Epidermal melanocyte (primary cell): Measurements from ENCODE around the gene ZNF48.

Experiments
- DNase-seq: peaks from one replicate; pipeline ENCODE4 v3.0.0; 2011; ENCODE audit warnings: low spot score; ENCODE audit not compliant: insufficient read length

Gene ZNF48

GRCh38 chr16:30358577-30358936 lies 36.7 kb upstream of the ZNF48 start:
- DNase-seq, result no peak

- DNase-seq, result no peak
These were observed 36.0 kb upstream of the ZNF48 start for GRCh38 chr16:30358990-30359870.

DNA sequence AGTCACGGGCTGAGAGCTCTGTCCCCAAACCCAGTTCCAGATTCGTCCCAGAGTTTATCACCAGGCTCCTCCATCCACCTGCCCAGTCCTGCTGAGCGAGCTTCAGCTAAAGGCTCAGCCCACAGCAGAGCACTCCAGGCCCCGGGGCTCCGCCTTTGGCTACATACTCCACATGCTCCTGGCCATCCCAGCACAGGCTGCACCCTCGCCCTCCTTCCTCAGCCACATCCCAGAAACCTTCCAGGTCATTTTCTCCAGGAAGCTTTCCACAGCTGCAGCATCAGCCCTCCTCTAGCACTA lies 35.4 kb upstream of the ZNF48 start:
- DNase-seq, result no peak

DNA sequence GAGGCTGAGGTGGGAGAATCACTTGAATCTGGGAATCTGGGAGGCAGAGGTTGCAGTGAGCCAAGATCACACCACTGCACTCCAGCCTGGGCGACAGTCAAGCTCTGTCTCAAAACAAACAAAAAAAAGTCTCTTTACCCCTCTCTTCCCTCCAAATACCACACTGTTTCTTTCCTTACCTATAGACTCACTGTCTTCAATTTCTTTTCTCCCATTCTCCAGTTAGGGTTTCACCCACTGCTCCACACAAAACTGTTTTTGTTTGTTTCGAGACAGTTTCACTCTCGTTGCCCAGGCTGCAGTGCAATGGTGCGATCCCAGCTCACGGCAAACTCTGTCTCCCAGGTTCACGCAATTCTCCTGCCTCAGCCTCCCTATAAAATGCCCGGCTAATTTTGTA lies 34.0 kb upstream of the ZNF48 start:
- no peak for DNase-seq

DNA sequence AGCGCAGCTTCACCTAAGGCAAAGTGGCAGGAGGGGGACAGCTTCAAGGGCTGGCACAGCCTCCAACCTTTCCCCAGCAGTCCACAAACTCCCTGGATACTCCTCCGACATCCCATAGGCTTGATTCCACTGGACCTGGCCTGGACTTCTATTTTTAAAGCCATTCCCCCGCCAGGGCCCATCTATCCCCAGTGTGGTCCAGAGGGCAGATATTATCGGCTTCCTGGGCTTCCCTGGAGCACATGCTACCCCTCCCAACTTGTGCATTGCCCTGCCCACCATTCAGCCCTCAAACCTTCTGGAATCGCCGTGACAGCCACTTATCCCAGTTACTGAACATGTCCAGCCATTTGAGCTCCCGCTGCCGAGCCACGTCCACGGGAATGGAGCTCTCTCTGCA lies 30.0 kb upstream of the ZNF48 start:
- no peak for DNase-seq

GRCh38 chr16:30366511-30366910 lies 28.7 kb upstream of the ZNF48 start:
- DNase-seq, result no peak

- no peak for DNase-seq
These were observed 27.7 kb upstream of the ZNF48 start for GRCh38 chr16:30367349-30368009.

- DNase-seq, result no peak
These were observed 27.0 kb upstream of the ZNF48 start for GRCh38 chr16:30368122-30368791.

GRCh38 chr16:30368792-30369090 lies 26.5 kb upstream of the ZNF48 start:
- no peak for DNase-seq

DNA sequence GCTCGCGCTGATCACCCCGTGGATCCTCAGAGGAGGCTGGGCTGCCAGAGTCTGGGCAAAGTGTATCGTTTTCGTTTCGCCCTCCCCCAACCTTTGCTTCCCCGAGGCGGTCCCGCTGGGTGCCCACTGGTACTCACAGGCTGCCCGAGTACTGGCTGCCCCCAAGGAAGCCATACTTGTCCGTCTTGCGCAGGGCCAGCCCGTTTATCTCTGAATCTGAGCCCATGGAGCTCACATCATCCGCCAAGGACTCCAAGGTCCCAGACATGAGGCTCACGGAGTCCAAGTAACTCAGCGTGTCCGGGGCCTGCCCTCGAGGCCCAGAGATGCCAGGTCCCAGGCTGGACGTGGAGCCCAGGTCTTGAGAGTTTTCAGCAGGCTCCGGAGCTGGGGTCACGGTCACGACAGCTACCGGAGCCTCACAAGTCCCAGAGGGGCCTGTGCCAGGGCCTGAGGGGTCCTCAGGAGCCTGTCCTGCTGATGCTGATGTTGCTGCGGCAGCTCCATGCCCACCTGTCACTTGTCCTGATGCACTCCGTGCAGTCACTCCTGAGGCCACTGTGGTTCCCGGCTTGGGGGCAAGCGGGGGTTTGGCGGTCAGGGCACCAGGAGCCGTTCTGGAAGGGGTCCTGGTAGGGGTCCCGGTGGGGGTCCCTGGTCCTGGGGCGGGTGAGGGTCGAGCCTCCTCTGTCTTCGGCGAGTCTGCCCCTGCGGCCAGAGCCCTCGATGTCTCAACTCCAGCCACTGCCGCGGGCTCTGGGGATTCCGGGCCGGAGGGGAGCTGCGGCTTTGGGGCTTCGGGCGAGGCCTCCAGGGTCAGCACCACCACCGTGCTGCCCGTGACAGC lies 25.9 kb upstream of the ZNF48 start:
- no peak for DNase-seq

GRCh38 chr16:30369938-30370455 lies 25.2 kb upstream of the ZNF48 start:
- DNase-seq, result no peak

- peak; percentile 98 for DNase-seq
These were observed 24.6 kb upstream of the ZNF48 start, which contains the start of gene TBC1D10B for GRCh38 chr16:30370456-30371247. TSS of gene TBC1D10B (minus strand) at chr16:30370494. CDS start at chr16:30370183, 311 bp downstream.

DNA sequence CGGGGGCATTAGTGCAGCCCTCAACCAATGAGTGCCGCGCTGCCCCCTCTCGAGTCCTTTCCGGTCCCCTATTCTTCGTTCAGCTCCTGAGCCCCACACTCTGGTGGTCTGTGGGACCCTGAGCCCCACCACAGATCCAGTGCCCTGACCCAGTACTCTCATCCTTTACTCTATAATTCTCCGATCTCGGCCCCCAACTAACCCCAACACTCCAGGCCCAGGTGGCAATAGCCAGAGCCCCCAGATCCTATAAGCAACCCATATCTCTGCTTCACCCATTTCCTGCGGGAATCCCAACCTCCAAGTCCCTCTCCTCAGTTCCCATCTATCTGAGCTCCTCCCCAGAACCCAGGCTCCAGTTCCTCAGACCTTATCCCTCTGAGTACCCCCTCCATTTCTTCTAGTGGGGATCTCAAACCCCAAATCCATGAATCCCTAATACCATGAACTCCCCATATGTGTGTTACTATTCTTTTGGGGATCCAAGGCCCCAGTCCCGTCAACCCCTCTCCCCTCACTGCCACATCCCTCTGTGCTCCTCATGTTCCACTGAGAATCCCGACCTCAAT lies 23.9 kb upstream of the ZNF48 start:
- no peak for DNase-seq

- no peak for DNase-seq
These were observed 23.0 kb upstream of the ZNF48 start for GRCh38 chr16:30372038-30372712.

DNA sequence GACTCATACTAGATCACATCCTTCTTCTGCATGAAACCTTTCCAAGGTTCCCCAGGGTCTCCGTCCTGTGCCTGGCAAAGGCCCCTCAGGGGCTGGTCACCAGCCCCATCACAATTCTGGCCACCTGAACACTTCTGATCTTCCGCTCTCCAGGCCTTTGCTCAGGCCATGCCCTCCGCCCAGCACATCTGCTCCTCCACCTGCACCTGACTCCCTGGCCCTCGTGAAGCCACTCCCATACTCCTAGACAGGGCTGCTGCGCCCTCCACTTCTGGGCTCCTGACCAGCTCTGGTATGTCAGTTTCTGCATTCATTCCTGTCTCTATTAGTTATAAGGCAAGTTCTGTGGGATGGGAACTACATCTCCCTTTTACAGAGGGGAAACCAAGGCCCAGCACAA lies 22.5 kb upstream of the ZNF48 start:
- no peak for DNase-seq

GRCh38 chr16:30374538-30374937 lies 20.7 kb upstream of the ZNF48 start, which contains the start of gene MYL11:
TSS of gene MYL11 (plus strand) at chr16:30374802. CDS start at chr16:30374858, 56 bp downstream.
- DNase-seq, result no peak

- DNase-seq, result no peak
These were observed 19.4 kb upstream of the ZNF48 start for GRCh38 chr16:30375864-30376263.

DNA sequence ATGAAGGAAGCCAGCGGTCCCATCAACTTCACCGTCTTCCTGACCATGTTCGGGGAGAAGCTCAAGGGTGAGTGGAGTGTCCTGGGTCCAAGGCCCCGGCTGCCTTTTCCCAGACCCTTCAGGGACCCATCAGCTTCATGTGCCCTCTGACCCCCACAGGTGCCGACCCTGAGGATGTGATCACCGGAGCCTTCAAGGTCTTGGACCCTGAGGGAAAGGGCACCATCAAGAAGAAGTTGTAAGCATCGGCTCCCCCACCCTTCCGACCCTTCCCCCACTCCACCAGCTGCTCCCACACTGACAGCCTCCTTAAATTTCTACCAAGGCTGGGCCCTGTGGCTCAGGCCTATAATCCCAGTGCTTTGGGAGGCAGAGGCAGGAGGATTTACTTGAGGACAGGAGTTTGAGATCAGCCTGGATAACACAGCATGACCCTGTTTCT lies 18.7 kb upstream of the ZNF48 start:
- DNase-seq, result no peak

DNA sequence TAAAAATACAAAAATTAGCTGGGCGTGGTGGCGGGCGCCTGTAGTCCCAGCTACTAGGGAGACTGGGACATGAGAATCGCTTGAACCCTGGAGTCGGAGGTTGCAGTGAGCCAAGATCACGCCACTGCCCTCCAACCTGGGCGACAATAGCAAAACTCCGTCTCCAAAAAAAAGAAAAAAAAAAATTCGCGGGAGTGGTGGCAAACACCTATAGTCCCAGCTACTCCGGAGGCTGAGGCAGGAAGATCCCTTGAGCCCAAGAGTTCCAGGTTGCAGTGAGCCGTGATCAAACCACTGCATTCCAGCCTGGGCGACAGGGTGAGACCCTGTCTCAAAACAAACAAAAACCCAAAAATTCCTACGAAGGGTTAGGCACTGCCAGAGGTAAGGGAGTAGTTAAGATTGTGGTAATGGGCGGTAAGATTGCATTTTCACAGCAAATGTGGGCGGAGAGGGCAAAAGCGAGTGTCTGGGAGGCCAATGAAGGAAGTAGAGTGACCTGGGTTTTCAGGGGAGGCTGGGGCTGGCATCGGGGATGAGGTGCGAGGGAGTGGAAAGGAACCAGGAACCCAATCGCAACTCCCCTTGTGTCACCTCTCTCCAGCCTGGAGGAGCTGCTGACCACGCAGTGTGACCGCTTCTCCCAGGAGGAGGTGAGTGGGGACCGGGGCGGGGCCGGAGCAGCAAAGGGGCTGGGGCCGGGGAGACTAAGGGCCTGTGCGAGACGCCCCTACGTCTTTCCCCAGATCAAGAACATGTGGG lies 18.0 kb upstream of the ZNF48 start:
- DNase-seq, result no peak
